SK-N-MC (cell line): ENCODE measurements around the gene ACOX1.

Experiments used
- DNase-seq: peaks from one replicate; pipeline ENCODE4 v3.0.0-alpha.2; 2011; ENCODE audit warnings: low read depth, low spot score
- H3K27ac ChIP-seq: fragments of 200-600 bp; sonication (generic); 2 replicates; pipeline ENCODE4 v1.5.1; 2016; ENCODE audit warnings: mixed run types
- H3K36me3 ChIP-seq: fragments of 200-600 bp; sonication (generic); 2 replicates; pipeline ENCODE4 v1.6.1; 2017; ENCODE audit warnings: antibody characterized with exemption, low read length, mixed read lengths; ENCODE audit not compliant: insufficient read depth
- H3K4me3 ChIP-seq: fragments of 200-600 bp; sonication (generic); 2 replicates; pipeline ENCODE4 v1.5.1; 2016
- H3K9ac ChIP-seq: fragments of 200-600 bp; sonication (generic); 2 replicates; pipeline ENCODE4 v1.8.0; 2017; ENCODE audit warnings: mixed run types, mixed read lengths; ENCODE audit not compliant: insufficient read length
- H3K9me3 ChIP-seq: fragments of 200-600 bp; sonication (generic); 2 replicates; pipeline ENCODE4 v1.6.1; 2017; ENCODE audit warnings: low read depth, mild to moderate bottlenecking, antibody characterized with exemption, low read length, moderate library complexity, mixed read lengths
- EZH2 ChIP-seq: fragments of 200-600 bp; sonication (generic); IDR thresholded peaks from one replicate; pipeline ENCODE4 v1.6.1; 2017; ENCODE audit warnings: antibody characterized with exemption
- FOXP2 ChIP-seq: optimal IDR thresholded peaks from 2 replicates; pipeline ENCODE3; 2011; ENCODE audit warnings: mild to moderate bottlenecking, moderate library complexity; ENCODE audit not compliant: insufficient read depth; ENCODE audit errors: extremely low read length, control extremely low read depth
- POLR2AphosphoS5 ChIP-seq: IDR thresholded peaks from 2 replicates; pipeline ENCODE4 v1.6.1; 2012; ENCODE audit warnings: mild to moderate bottlenecking, low read depth, low read length, borderline replicate concordance

ACOX1 gene

GRCh38 chr17:75937652-75938051 lies 41.3 kb downstream of the ACOX1 start:
- Histone ChIP-seq H3K36me3 (no peaks in the 10 kb centered on the region), H3K4me3 (no peak overlapping the region), H3K9me3 (no peaks in the 10 kb centered on the region), H3K27ac (no peak overlapping the region), H3K9ac (no peak overlapping the region)
- DNase-seq = no peak
- TF ChIP-seq POLR2AphosphoS5 (no peak), FOXP2 (no peak), EZH2 (no peak)

DNA sequence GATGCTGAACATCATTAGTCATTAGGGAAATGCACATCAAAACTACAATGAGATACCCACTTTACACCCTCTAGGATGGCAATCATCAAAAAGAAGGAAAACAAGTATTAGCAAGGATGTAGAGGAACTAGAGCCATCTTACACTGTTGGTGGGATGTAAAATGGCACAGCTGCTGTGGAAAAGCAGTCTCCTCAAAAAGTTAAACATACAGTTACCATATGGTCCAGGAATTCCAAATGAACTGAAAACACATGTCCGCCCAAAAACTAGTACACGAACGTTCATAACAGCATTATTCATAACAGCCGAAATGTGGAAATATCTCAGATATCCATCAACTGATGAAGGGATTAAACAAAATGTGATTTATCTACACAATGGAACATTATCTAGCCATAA lies 45.2 kb downstream of the ACOX1 start:
- no peaks in the 10 kb centered on the region for H3K36me3 ChIP-seq
- no peak for DNase-seq
- H3K9me3 ChIP-seq = no peaks in the 10 kb centered on the region
- no peak overlapping the region for H3K4me3 ChIP-seq
- H3K9ac ChIP-seq = no peak overlapping the region
- H3K27ac ChIP-seq = no peak overlapping the region
- no peak for TF ChIP-seq FOXP2
- TF ChIP-seq POLR2AphosphoS5 = no peak
- TF ChIP-seq EZH2 = no peak

- TF ChIP-seq FOXP2 (no peak), POLR2AphosphoS5 (no peak), EZH2 (no peak)
- no peaks in the 10 kb centered on the region for H3K36me3 ChIP-seq
- no peak overlapping the region for H3K27ac ChIP-seq
- no peak overlapping the region for H3K4me3 ChIP-seq
- no peaks in the 10 kb centered on the region for H3K9me3 ChIP-seq
- no peak for DNase-seq
- H3K9ac ChIP-seq = no peak overlapping the region
Observed at GRCh38 chr17:75932852-75933251, 46.1 kb downstream of the ACOX1 start.

GRCh38 chr17:75931062-75931461 lies 47.9 kb downstream of the ACOX1 start:
- Histone ChIP-seq H3K27ac (no peak overlapping the region), H3K36me3 (no peaks in the 10 kb centered on the region), H3K9me3 (no peaks in the 10 kb centered on the region), H3K4me3 (no peak overlapping the region), H3K9ac (no peak overlapping the region)
- no peak for DNase-seq
- TF ChIP-seq EZH2 (no peak), POLR2AphosphoS5 (no peak)

DNA sequence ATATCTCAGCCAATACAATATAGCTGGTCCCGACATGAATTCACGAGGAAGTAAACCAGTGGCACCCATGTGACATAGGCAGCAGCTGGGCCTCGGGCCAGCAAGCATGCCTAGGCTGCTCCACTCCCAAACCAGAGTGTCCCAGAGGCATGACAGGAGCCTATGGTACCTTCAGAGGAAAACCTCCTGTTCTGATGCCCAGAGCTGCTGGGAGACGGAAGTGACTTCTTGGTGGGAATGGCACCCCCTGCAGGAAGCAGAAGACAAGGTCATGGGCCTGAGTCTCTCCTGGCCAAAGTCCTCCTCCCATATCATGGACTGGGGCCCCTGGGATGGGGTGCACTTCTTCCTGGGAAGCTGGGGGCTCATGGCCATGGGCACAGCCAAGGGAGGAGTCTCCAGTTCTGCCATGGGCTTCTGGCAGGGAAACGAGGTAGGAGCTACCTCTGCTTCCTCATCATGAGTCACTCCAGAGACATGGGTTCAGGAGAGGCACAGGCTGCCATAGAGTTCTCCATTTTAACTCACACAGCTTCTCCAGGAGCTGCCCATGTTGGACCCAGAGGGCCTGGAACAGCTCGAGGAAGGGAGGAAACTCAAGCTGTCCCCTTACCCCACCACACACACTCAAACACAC lies 51.6 kb downstream of the ACOX1 start:
- Histone ChIP-seq H3K9ac (no peak overlapping the region), H3K27ac (no peak overlapping the region), H3K36me3 (no peaks in the 10 kb centered on the region), H3K4me3 (no peak overlapping the region), H3K9me3 (no peaks in the 10 kb centered on the region)
- DNase-seq = no peak
- TF ChIP-seq FOXP2 (no peak), POLR2AphosphoS5 (no peak), EZH2 (no peak)

DNA sequence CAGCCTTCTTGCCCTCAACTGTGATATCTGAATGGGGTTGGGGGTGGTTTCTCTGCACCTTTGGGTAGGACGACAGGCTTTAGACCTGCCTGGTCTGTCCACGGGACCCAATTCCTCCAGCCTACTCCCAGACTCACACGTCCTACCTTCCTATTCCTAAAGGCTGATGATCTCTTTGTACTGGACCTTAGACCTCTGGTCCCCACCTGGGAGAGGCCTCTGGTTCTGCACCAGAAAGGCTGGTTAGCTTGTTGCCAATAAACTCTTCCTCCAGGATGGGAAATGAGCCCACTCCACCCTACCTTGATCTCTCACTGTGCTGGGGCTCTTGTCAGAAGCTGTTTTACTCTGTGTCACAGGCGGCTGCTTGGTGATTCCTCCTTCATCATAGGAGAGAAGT lies 52.5 kb downstream of the ACOX1 start:
- no peaks in the 10 kb centered on the region for H3K9me3 ChIP-seq
- no peak for TF ChIP-seq POLR2AphosphoS5
- TF ChIP-seq FOXP2 = no peak
- TF ChIP-seq EZH2 = no peak
- no peaks in the 10 kb centered on the region for H3K36me3 ChIP-seq
- H3K9ac ChIP-seq = no peak overlapping the region
- H3K27ac ChIP-seq = no peak overlapping the region
- H3K4me3 ChIP-seq = no peak overlapping the region
- DNase-seq = no peak

- TF ChIP-seq POLR2AphosphoS5 = no peak
- TF ChIP-seq EZH2 = no peak
- no peak for TF ChIP-seq FOXP2
- Histone ChIP-seq H3K9me3 (no peaks in the 10 kb centered on the region), H3K36me3 (no peaks in the 10 kb centered on the region), H3K27ac (no peak overlapping the region), H3K4me3 (no peak overlapping the region), H3K9ac (no peak overlapping the region)
- DNase-seq = no peak
Observed at GRCh38 chr17:75925912-75926311, 53.1 kb downstream of the ACOX1 start.

DNA sequence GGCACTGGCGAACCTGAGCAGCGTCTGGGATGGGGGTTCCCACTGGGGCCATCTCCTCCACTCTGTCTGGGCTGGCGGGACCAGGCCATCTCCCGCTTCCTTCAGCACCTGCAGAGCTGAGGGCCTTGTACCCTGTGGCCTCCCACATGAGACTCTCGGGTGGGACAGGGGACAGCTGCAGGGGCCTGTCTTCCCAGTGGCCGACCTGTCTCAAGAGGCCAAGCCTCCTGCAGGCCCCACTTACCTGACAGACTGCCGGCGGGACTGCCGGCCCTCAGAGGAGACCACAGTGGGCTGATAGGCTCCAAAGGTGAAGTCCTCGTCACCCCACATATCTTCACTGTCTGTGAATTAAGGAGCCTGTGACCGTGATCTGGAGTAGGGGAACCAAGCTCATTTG lies 53.9 kb downstream of the ACOX1 start:
- no peak overlapping the region for H3K9ac ChIP-seq
- TF ChIP-seq FOXP2 (no peak), POLR2AphosphoS5 (no peak), EZH2 (no peak)

More for the DNA sequence above, 53.9 kb downstream of the ACOX1 start:
- no peak overlapping the region for H3K27ac ChIP-seq
- no peaks in the 10 kb centered on the region; the same call in 1 of the 2 replicates for H3K36me3 ChIP-seq
- no peaks in the 10 kb centered on the region for H3K9me3 ChIP-seq
- DNase-seq = no peak
- H3K4me3 ChIP-seq = no peak overlapping the region
